Measurements from ENCODE around the gene ZNF835.

The ZNF835 gene

GRCh38 chr19:56660381-56661107, 11.0 kb downstream of the ZNF835 start:
- no peak for DNase-seq

GRCh38 chr19:56654151-56654550, 17.4 kb downstream of the ZNF835 start:
- no peak for DNase-seq

GRCh38 chr19:56643460-56643955, 28.0 kb downstream of the ZNF835 start:
- DNase-seq = no peak

DNA sequence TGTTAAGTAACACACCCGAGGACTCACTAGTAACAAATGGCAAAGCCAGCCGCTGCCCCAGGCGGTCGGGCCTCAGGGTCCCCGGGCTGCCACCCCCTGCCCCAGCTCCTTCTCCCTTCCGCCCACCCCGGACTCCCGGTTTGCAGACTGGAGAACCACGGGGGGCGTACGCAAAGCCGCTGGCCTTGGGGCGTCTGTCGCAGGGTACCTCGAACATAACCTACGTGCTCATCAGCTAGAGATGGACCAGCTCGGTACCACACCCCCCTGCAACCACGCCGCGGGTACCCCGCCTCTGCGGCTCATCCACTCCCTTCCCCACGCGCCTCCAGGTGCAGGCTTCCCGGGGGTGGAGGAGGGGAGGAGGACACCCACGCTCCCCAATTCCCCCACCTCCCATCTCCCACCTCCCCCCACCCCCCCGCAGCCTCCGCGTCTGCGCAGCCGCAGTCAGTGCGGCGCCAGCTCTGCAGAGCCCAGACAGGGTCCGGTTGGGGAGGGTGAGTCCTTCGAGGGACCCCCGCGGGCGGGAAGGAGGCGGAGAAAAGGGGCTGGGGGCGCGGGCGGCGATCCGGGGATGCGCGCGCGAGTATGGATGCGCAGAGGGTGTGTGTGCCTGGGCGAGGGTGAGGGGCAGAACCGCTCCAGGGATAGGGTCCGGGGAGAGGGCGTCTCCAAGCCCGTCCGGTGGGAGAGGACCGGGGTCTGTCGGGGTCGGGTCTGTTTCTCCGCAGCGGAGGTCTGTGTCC, 28.7 kb downstream of the ZNF835 start, which contains the start of gene SMIM17:
Gene SMIM17, plus strand, starts transcription at position 449 of the 749 bp plus-strand sequence. CDS start 2,509 bp downstream, outside the sequence.
- no peak for DNase-seq

DNA sequence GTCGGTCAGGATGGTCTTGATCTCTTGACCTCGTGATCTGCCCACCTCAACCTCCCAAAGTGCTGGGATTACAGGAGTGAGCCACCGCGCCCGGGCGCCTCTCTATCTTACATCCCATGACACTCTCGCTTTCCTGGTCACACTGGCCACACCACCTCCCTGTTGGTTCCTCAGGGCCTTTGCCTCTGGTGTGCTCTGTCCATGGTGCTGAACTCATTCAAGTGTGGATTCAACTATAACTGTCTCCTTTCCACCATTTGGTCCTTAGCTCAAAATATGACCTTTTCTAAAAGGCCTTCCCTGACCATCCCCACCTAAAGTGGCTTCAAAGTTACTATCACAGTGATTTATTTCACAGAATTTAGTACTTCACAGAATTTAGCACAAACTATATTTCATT, 32.3 kb downstream of the ZNF835 start:
- no peak for DNase-seq

GRCh38 chr19:56637976-56638555, 33.5 kb downstream of the ZNF835 start:
- no peak for DNase-seq

GRCh38 chr19:56633021-56633420, 38.5 kb downstream of the ZNF835 start:
- DNase-seq = no peak

DNA sequence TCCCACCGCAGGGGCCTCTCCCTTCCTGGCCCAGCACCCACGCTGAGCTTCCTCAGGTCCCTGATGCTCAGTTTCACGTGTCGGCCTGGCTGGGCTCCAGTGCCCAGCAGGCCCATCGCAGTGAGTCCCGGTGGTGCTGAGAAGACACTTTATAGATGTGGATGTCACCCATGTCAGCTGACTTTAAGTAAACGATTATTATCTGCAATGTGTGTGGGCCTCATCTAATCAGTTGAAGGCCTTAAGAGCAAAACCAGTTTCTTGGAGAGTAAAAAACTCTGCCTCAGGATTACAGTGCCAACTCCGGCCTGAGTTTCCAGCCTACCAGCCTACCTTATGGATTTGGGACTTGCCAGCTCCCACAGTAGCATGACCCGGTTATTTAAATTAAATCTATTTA, 45.8 kb downstream of the ZNF835 start:
- DNase-seq = no peak

GRCh38 chr19:56623006-56623405, 48.6 kb downstream of the ZNF835 start:
- DNase-seq = no peak

DNA sequence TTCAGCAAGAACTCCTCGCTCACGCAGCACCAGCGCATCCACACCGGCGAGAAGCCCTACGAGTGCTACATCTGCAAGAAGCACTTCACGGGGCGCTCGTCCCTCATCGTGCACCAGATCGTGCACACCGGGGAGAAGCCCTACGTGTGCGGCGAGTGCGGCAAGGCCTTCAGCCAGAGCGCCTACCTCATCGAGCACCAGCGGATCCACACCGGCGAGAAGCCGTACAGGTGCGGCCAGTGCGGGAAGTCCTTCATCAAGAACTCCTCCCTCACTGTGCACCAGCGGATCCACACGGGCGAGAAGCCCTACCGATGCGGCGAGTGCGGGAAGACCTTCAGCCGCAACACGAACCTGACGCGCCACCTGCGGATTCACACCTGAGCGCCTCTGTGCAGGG, 49.2 kb downstream of the ZNF835 start:
- no peak for DNase-seq

DNA sequence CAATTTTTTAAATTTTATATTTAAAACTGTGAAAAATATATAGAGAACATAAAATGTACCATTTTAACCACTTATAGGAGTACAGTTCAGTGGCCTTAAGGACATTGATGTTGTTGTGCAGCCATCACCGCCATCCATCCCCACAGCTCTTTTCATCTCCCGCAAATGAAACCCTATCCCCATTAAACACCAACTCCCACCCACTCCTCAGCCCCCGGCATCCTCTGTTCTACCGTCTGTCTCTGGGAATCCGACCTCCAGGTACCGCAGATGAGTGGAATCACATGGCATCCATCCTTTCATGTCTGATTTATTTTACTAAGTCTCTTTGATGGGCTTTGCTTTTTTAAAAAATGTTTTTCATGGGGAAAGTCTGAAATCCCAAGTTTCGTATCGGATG, 52.4 kb downstream of the ZNF835 start:
- DNase-seq = no peak

- no peak for DNase-seq
Measured at GRCh38 chr19:56617531-56617930, 54.0 kb downstream of the ZNF835 start.

DNA sequence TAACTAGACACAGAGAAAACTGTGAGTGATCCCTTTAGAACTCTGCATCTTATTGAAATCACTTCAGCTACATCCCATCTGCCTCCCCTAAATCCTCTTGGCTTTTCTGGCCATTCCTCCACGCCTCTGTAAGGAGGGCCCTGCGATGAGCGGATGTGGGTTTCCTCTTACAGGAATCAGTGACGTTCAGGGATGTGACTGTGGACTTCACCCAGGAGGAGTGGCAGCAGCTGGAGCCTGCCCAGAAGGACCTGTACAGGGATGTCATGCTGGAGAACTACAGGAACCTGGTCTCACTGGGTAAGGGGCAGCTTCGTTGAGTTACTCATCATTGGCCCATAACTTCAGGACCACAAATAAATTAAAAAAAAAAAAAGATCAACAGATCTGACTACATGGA, 57.9 kb downstream of the ZNF835 start:
- no peak for DNase-seq

DNA sequence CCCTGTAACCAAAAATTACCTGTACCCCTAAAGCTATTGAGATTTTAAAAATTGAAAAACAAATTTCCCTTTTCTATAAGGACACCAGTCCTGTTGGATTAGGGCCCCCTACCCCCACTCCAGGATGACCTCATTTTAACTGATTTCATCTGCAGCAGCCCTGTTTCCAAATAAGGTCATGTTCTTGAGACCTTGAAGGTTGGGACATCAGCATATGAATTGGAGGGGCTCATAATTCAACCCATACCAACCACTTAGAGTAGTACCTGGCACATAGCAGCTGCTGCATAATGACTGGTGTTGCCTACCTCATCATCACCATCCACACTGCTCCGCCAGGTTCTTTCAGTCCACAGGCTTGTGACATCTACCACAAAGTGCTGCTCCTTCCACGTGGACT, 58.8 kb downstream of the ZNF835 start:
- DNase-seq = no peak
